GM12878 (cell line): Measurements from ENCODE around the gene LONRF2. TPM values are rescaled to one million over a fixed set of nuclear protein-coding genes. Genes with fewer than 3 reads are reported as not detected.

ENCODE experiments used
- ATAC-seq: fragments of 200-7000 bp; cut with Tn5 transposase; 3 replicates; pipeline ENCODE4 v1.9.1; 2020; ENCODE audit warnings: mild to moderate bottlenecking, moderate library complexity
- BruUV-seq: library from RNA; stranded (reverse); fragments of 400-500 nt; replicated peaks from 2 replicates; lab custom pipeline; 2021; lab: Mats Ljungman, UMichigan
- CTCF ChIA-PET: fragments of 300-600 bp; sonication (Branson Sonifier 250); formaldehyde crosslinking; extraction: SDS; loops from one replicate; lab custom pipeline; 2021; ENCODE audit warnings: inconsistent platforms; lab: Yijun Ruan, JAX
- POLR2A ChIA-PET: fragments of 350-600 bp; formaldehyde crosslinking; extraction: SDS; loops from one replicate; lab custom pipeline; 2021; ENCODE audit warnings: inconsistent platforms; lab: Charles Lee
- RAD21 ChIA-PET: fragments of 300-600 bp; sonication (Branson Sonifier 250); formaldehyde crosslinking; loops from one replicate; lab custom pipeline; 2023; ENCODE audit warnings: antibody characterized with exemption; ENCODE audit not compliant: unreplicated experiment; lab: Charles Lee
- SMC1A ChIA-PET: fragments of 300-600 bp; sonication (Branson Sonifier 250); formaldehyde crosslinking; loops from one replicate; lab custom pipeline; 2023; ENCODE audit not compliant: unreplicated experiment, uncharacterized antibody; lab: Charles Lee
- DNase-seq: peaks from one replicate; pipeline ENCODE4 v3.0.0-alpha.2; 2011; ENCODE audit warnings: low read depth, low spot score
- FAIRE-seq: peaks from 3 replicates; lab custom pipeline; 2011; peaks lifted over from hg19 to GRCh38; lab: Jason Lieb, UNC
- H2AFZ ChIP-seq: 2 replicates; pipeline ENCODE4 v1.6.0; 2011; ENCODE audit warnings: low read depth, low read length, control low read depth; ENCODE audit not compliant: control insufficient read depth
- H3K27ac ChIP-seq: 2 replicates; pipeline ENCODE4 v1.5.1; 2011; ENCODE audit warnings: control low read depth; ENCODE audit not compliant: control insufficient read depth, insufficient read depth
- H3K27me3 ChIP-seq, 2 experiments: replicated peaks in 1 of 2; 2 replicates each; pipeline versions ENCODE4 v1.6.0 to v1.6.1; 2011; ENCODE audit warnings: low read length in 1 of 2; ENCODE audit not compliant: control insufficient read depth in 2 of 2, insufficient read depth in 2 of 2
- H3K36me3 ChIP-seq, 2 experiments: 2 replicates each; pipeline ENCODE4 v1.5.1; 2011; ENCODE audit warnings: low read length in 1 of 2; ENCODE audit not compliant: control insufficient read depth in 2 of 2, insufficient read depth in 2 of 2
- H3K4me1 ChIP-seq: 2 replicates; pipeline ENCODE4 v1.6.1; 2011; ENCODE audit warnings: mild to moderate bottlenecking, low read length, moderate library complexity, mixed read lengths; ENCODE audit not compliant: control insufficient read depth, insufficient read depth
- H3K4me2 ChIP-seq: 2 replicates; pipeline ENCODE4 v1.6.0; 2011; ENCODE audit warnings: control low read depth; ENCODE audit not compliant: control insufficient read depth, insufficient read depth
- H3K4me3 ChIP-seq: fragments of 200-600 bp; sonication (generic); 2 replicates; pipeline ENCODE4 v1.5.1; 2016
- H3K79me2 ChIP-seq: 2 replicates; pipeline ENCODE4 v1.6.0; 2011; ENCODE audit warnings: low read length; ENCODE audit not compliant: control insufficient read depth, insufficient read depth
- H3K9ac ChIP-seq: 2 replicates; pipeline ENCODE4 v1.8.0; 2011; ENCODE audit warnings: low read length, control low read depth, mixed read lengths; ENCODE audit not compliant: control insufficient read depth, insufficient read depth
- H3K9me3 ChIP-seq: replicated peaks from 3 replicates; pipeline ENCODE4 v1.5.1; 2011; ENCODE audit warnings: mild to moderate bottlenecking, low read length; ENCODE audit not compliant: control insufficient read depth, insufficient read depth
- H4K20me1 ChIP-seq: 2 replicates; pipeline ENCODE4 v1.6.0; 2011; ENCODE audit not compliant: control insufficient read depth, insufficient read depth
- CREB1 ChIP-seq: IDR thresholded peaks from 2 replicates; pipeline ENCODE4 v1.6.1; 2012; ENCODE audit warnings: low read depth, mild to moderate bottlenecking, inconsistent platforms
- ESRRA ChIP-seq: IDR thresholded peaks from 2 replicates; pipeline ENCODE4 v1.6.1; 2012; ENCODE audit warnings: mild to moderate bottlenecking, low read length, improper control_type of control experiment
- IKZF2 ChIP-seq, 2 experiments: fragments of 450-650 bp; IDR thresholded peaks; 2 replicates each; pipeline ENCODE4 v1.6.1; 2017; ENCODE audit warnings: mild to moderate bottlenecking in 2 of 2, moderate library complexity in 2 of 2
- IRF5 ChIP-seq: fragments of 450-650 bp; IDR thresholded peaks from 2 replicates; pipeline ENCODE4 v1.6.1; 2017; ENCODE audit warnings: borderline replicate concordance
- KAT2A ChIP-seq: conservative IDR thresholded peaks from 2 replicates; pipeline ENCODE4 v1.6.1; 2011; ENCODE audit warnings: low read depth, low read length; ENCODE audit not compliant: control insufficient read depth
- MYB ChIP-seq: fragments of 150-350 bp; IDR thresholded peaks from 2 replicates; pipeline ENCODE4 v1.6.1; 2014; ENCODE audit warnings: mild to moderate bottlenecking, low read depth, low read length, borderline replicate concordance
- RUNX3 ChIP-seq: IDR thresholded peaks from 2 replicates; pipeline ENCODE4 v1.6.1; 2012; ENCODE audit warnings: low read length, inconsistent platforms
- SIN3A ChIP-seq: IDR thresholded peaks from 2 replicates; pipeline ENCODE4 v1.6.1; 2012; ENCODE audit warnings: low read depth, low read length, improper control_type of control experiment
- SUZ12 ChIP-seq: fragments of 200-600 bp; sonication (generic); IDR thresholded peaks from one replicate; pipeline ENCODE4 v1.6.1; 2018; ENCODE audit warnings: antibody characterized with exemption, mild to moderate bottlenecking; ENCODE audit not compliant: unreplicated experiment
- ZSCAN29 ChIP-seq: fragments of 450-650 bp; IDR thresholded peaks from 2 replicates; pipeline ENCODE4 v1.6.1; 2017; ENCODE audit warnings: mild to moderate bottlenecking, moderate library complexity
- WGBS: methylation state at CpG from one replicate; pipeline ENCODE4 v1.1.6; 2016; ENCODE audit warnings: low lambda C conversion rate; ENCODE audit not compliant: insufficient replicate concordance, insufficient coverage; ENCODE audit errors: missing lambda C conversion rate; 5-methylcytosine and 5-hydroxymethylcytosine counted together
- in situ Hi-C: fragments of 300-500 bp; cut with MboI; formaldehyde crosslinking; loops from 9 replicates; pipeline ENCODE4 v1.14.3; 2018; ENCODE audit warnings: mixed read lengths
- intact Hi-C: fragments of 100-400 bp; cut with micrococcal nuclease; formaldehyde crosslinking; loops from one replicate; pipeline ENCODE4 v1.14.2; 2022; ENCODE audit not compliant: unreplicated experiment
- polyA plus RNA-seq, 11 experiments: library from polyadenylated mRNA; depleted of rRNA in 4 of 11; unstranded in 6 of 11; stranded (reverse) in 5 of 11; fragments of >200 nt; fragmentation: Nextera tagmentation in 4 of 11; fragmentation: Illumina TruSeq in 1 of 11; extraction: Ambion mirVana in 4 of 11; extraction: Trizol in 1 of 11; gene quantifications; 1 replicate in 1 of 11; 2 replicates in 10 of 11; pipeline versions ENCODE4 v1.2.1 to v1.2.3, GENCODE V29; 2011 to 2016; ENCODE audit warnings: inconsistent platforms in 2 of 11, missing spikeins in 2 of 11, low read depth in 1 of 11
- total RNA-seq, 4 experiments: library from RNA; depleted of rRNA in 3 of 4; stranded (reverse); fragments of >200 nt in 3 of 4; fragmentation: Illumina TruSeq in 1 of 4; extraction: Trizol in 1 of 4; gene quantifications; 2 replicates each; pipeline versions ENCODE4 v1.2.1 to v1.2.3, GENCODE V29; 2013 to 2021

Gene LONRF2
- total and polyA plus RNA-seq, 10 of the 15 experiments (the other 5 are each of a cell fraction or from before 2014, with no cell fraction given): under 0.01 to 0.04 (median 0.01) TPM; not detected in 4

GRCh38 chr2:100317634-100318033, 4.7 kb downstream of the LONRF2 start:
- no peak overlapping the region for H3K4me3 ChIP-seq
- DNase-seq: no peak
- no TSS peak for BruUV-seq
- peaks cover 3% of the 10 kb centered on the region; the same call in 1 of the 3 replicates for H3K9me3 ChIP-seq
- ChIA-PET SMC1A (no interaction called here), CTCF (interaction anchor here (1.1 kb wide), 1 partner anchor 15 kb away, joined by 3 read pairs; no protein-coding TSS in a partner anchor), POLR2A (no interaction called here), RAD21 (no interaction called here)
- H3K27ac ChIP-seq: no peak overlapping the region
- TF ChIP-seq SIN3A: no peak
- TF ChIP-seq MYB: no peak
- TF ChIP-seq SUZ12: no peak
- no peak for TF ChIP-seq KAT2A
- no peak for TF ChIP-seq ESRRA
- TF ChIP-seq IRF5: no peak
- TF ChIP-seq RUNX3: no peak
- no peak for TF ChIP-seq IKZF2 (IDR thresholded peaks at IDR 0.05)
- TF ChIP-seq CREB1: no peak
- TF ChIP-seq ZSCAN29: no peak
- H3K27me3 ChIP-seq: peaks cover 3 to 11% of the 10 kb centered on the region in 2 experiments; a peak in 3 of 4 replicates
- H3K79me2 ChIP-seq: no peaks in the 10 kb centered on the region
- H3K4me2 ChIP-seq: no peak overlapping the region
- FAIRE-seq: no peak
- no peaks in the 10 kb centered on the region for H3K36me3 ChIP-seq
- H2AFZ ChIP-seq: no peak overlapping the region
- ATAC-seq: no peak
- no peak overlapping the region for H3K9ac ChIP-seq
- WGBS: 35% methylated on average over 1 of the region's 1 CpG
- intact Hi-C loops (no loop called here), in situ Hi-C loops (no loop called here)
- H4K20me1 ChIP-seq: no peaks in the 10 kb centered on the region
- H3K4me1 ChIP-seq: no peaks in the 10 kb centered on the region
